Putamen (tissue), 1 donor: Measurements from ENCODE around the gene TENT5D.
"Not testable (repeated sequence)": the region's sequence is repeated elsewhere in the genome, so short reads cannot be mapped to it uniquely, and the experiment has no call there.

ENCODE experiments used
- DNase-seq: peaks from one replicate; pipeline ENCODE4 v3.0.0-alpha.2; 2016; ENCODE audit warnings: low spot score

The TENT5D gene

DNA sequence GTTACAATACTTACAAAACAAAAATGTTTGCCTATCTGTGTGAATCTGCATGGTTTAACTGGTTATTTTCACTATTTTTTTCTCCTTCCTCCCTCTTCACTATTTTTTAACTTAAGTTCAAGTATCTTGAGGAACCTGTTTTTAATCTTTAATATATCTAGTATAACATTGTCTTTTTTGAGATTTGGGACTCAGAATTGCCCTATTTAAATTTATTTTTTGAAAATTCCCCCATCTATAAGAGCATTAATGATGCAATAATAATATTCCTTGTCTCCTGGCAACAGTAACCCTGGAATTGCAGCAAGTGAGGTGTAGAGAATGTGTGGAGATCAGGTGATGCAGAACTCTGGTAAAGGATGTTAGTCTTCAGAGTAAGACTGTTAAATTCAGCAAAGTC, at the start of gene TENT5D:
Gene TENT5D, plus strand, starts transcription at position 301 of the 400 bp plus-strand sequence. CDS start 22,093 bp downstream, outside the sequence.
- DNase-seq, result no peak

DNA sequence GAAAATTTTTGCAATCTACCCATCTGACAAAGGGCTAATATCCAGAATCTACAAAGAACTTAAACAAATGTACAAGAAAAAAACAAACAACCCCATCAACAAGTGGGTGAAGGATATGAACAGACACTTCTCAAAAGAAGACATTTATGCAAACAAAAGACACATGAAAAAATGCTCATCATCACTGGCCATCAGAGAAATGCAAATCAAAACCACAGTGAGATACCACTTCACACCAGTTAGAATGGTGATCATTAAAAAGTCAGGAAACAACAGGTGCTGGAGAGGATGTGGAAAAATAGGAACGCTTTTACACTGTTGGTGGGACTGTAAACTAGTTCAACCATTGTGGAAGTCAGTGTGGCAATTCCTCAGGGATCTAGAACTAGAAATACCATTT, 34.6 kb upstream of the TENT5D start:
- DNase-seq, result not testable (repeated sequence)

DNA sequence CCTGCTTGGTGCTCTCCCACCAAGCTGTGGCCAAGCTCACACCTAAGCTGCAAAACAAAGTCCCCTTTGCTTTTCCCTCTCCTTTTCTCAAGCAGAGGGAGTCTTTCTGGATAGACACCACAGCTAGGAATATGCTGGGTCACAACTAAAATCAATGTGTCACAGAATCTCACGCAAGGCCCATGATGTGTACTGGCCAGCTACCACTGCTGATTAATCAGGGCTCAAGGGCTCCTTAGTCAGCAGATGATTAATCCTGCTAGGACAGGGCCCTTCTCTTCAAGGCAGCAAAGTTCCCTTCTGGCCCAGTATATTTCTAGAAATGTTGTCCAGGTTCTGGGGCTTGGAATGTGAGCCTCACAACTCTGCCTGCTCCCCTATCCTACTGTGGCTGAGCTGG, 32.0 kb upstream of the TENT5D start:
- DNase-seq, result no peak

DNA sequence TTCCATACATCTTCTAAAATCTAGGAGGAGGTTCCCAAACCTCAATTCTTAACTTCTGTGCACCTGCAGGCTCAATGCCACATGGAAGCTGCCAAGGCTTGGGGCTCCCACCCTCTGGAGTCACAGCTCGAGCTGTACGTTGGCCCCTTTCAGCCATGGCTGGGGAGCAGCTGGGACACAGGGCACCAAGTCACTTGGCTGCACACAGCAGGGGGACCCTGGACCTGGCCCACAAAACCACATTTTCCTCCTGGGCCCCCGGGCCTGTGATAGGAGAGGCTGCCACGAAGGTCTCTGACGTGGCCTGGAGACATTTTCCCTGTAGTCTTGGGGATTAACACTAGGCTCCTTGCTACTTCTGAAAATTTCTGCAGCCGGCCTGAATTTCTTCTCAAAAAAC, 8.2 kb upstream of the TENT5D start:
- no peak for DNase-seq

DNA sequence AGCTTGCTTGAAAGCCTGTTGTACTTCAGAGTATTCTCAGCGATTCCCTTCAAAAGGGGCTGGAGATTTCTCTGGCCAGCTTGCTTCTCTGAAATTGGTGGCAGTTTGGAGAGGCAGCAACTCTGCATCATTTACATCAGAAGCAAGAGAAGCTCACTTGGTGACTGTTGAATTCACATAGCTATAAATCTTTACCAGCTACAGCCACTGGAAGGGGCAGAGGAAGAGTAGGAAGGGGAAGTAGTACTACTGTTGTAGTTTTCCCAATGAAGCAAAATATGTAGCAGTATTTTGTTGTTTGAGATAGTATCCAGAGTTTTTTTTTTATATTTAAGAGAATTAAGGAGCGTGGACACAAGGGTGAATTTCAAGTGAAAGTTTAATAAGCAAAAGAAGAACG, 2.8 kb downstream of the TENT5D start:
- DNase-seq, result no peak

DNA sequence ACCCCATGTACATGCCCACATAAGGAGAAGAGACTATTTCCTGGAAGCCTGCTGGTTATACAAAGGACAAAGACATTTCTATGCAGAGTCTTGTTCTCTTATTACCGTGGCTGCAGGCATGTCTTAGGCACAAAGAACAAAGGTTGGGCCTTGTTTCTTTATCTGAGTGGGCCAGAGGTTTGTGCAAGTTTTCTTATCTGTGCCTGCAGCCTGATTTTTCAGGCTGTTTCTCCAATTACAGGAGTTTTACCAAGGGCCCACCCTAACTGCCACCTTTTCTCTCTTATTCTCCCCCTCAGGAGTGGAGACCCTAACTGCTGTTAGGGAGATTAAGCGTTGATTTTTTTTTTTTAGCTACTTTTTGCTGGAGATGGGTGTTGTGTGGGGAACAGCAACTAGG, 3.5 kb downstream of the TENT5D start:
- DNase-seq, result no peak

DNA sequence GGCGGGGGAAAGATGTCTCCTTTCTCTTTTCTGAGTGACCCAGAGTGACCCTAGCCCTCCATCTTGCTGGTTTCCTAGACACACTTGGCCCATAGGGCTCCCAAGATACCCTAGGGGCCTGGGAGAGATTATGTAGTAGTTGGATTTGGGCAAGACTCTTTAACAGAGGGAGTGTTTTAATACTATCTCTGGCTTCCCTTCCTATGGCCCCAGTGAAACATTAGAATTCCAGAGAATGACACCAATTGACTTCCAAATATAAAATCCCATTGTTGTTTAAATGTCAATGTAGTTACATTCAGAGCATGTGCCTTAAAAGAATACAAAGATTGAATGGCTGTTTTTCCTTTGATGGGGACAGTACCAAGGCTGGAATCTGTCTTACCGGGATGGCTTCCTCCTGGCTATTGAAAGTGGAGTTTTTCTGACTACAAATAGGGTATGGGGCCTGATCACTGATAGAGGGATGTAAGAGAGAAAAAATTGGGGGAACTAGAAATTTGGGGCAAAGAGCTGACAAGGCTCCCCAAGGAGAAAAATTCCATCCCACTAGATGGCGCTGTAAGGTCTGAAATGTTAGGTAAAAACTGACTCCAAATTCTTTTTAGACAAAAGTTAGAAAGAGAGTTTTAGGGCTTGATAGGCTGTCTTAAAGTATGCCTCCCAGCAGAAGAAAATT, 10.7 kb downstream of the TENT5D start:
- DNase-seq, result no peak

DNA sequence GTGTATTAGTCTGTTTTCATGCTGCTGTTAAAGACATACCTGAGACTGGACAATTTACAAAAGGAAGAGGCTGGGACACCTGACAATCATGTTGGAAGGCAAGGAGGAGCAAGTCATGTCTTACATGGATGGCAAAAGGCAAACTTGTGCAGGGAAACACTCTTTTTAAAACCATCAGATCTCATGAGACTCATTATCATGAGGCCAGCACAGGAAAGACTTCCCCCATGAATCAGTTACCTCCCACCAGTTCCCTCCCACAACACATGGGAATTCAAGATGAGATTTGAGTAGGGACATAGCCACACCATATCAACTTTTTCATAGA, 11.2 kb downstream of the TENT5D start:
- DNase-seq, result no peak

DNA sequence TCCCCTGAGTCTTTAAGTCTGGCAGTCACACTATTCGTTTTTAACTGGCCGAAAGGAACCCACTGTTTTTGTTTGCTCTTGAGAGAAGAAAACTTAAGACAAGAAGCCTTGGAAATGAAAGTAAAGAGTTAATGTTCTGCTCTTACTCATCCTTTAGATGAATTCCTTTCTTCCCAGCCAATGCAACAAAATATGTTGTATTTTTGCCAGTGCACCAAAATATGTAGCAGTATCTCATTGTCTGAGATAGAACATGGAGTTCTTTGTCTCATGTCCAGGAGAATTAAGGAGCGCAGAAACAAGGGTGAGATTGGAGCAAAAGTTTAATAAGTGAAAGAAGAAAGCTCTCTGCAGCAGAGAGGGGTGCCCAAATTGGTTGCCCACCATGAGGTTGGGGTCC, 12.2 kb downstream of the TENT5D start:
- DNase-seq, result no peak

DNA sequence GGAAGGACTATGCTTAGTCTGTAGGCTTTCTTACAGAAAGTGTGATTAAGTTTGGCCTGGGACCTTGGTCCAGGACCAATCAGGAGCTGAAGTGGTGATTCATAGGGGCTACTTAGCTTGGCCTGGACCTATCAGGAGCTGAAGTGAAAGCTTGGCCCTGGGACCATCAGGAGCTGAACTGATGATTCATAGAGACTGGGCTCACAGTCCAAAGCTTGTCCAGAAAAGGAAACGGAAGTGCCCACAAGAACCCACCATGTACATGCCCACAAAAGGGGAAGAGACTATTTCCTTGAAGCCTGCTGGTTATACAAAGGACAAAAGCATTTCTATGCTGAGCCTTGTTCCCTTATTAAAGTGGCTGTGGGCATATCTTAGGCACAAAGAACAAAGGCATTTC, 12.6 kb downstream of the TENT5D start:
- DNase-seq, result no peak

DNA sequence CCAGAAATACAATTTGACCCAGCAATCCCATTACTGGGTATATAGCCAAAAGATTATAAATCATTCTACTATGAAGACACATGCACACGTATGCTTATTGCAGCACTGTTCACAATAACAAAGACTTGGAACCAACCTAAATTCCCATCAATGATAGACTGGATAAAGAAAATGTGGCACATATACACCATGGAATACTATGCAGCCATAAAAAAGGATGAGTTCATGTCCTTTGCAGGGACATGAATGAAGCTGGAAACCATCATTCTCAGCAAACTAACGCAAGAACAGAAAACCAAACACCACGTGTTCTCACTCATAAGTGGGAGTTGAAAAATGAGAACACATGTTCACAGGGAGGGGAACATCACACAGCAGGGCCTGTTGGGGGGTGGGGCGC, 47.9 kb downstream of the TENT5D start:
- DNase-seq, result not testable (repeated sequence)

DNA sequence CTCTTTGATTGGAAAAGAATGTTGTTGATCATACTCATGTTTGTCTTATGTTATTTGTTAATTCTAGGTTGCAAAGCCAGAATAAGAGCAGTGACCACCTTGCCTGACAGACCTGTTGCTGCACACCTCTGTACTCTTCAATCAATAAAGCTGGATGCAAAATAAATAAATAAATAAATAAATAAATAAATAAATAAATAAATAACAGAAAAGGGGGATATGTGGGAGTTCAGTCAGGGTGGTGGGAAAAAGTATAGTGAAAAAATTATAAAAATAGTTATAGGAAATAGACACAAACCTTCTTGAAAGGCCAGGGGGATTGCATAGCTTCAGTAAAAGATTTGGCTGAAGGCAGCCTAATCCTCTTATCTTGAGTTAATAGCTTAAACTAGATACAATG, 51.3 kb downstream of the TENT5D start:
- DNase-seq, result no peak

DNA sequence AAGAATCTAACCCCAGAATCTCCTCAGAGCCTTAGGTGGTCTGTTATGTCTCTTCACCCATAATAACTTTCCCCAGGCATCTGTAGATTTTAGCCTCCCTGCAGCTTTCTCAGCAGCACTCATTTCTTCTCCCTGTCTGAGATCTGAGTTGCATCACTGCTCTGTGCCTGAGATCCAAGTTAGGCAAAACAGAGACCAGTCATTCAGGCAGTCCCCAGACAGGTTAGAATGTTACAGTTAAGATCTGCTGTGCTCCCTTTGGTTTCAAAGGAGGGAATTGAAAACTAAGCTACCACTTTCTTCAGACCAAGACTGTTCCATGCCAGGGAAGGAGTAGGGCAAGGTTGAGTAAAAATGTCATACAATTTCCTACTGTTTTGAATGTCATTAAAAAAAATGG, 65.3 kb downstream of the TENT5D start:
- no peak for DNase-seq

DNA sequence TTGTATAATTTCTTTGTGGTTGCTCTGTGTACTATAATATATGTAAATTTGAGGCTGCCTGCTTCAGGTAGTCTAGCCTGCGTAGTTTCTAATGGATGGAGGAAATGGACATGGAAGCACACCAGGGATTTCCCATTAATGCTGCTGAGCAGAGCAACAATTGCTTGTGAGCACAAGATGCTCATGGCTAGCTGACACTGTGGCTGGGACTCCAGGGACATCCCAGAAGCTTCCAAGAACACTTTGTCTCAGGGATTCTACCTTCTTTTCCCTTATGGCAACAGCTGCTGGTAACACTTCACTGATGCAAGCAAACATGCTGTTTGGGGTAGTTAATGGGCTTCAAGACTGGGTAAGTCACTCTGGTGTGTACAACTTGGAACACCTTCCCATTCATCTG, 66.1 kb downstream of the TENT5D start:
- DNase-seq, result no peak

DNA sequence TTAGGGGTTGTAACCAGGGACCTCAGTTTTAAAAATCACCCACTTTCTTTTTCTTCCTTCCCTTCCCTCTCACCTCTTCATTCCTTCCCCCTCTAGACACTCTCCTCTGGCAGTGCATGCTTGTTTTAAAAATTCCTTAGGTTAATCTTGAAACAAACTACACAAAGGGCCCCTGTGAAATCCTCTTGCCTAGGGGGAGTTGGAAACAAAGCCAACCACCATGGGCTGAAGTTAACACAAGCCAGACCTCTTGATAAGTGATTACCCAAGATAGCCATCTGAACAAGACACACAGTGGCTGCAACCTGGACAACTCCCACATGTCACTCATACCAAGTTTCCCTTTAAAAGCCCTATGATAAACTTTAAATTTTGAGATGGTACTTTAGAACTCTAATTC, 68.9 kb downstream of the TENT5D start:
- no peak for DNase-seq
